ENCODE data around the gene UST. TPM values are rescaled to one million over a fixed set of nuclear protein-coding genes. Genes with fewer than 3 reads are reported as not detected.

The UST gene
- total and polyA plus RNA-seq, 4 donors, result 0.24 to 2.7 (median 0.87) TPM

- WGBS, result 95% methylated on average over 9 of the region's 9 CpGs
- H3K9me3 ChIP-seq (ENCODE audit: control insufficient read depth in 4 of 4, low read length in 3 of 4), result no peaks in the 10 kb centered on the region
- H3K27me3 ChIP-seq (ENCODE audit: control insufficient read depth in 4 of 4, insufficient read depth in 4 of 4, low read length in 3 of 4), result no peaks in the 10 kb centered on the region
- TF ChIP-seq RXRA (IDR thresholded peaks at IDR 0.05) (no peak), NR2F2 (IDR thresholded peaks at IDR 0.05) (no peak), HNF4A (conservative IDR thresholded peaks at IDR 0.05) (no peak), TAF1 (conservative IDR thresholded peaks at IDR 0.05) (no peak), FOXA1 (IDR thresholded peaks at IDR 0.05) (no peak), ATF3 (IDR thresholded peaks at IDR 0.05) (no peak), GABPA (IDR thresholded peaks at IDR 0.05 in 1 of 2, conservative IDR thresholded peaks at IDR 0.05 in 1 of 2) (no peak), EGR1 (IDR thresholded peaks at IDR 0.05; ENCODE audit: low read depth in 2 of 2) (no peak), HNF4G (IDR thresholded peaks at IDR 0.05) (no peak), CTCF (IDR thresholded peaks at IDR 0.05; ENCODE audit: low read depth, low read length, missing input control) (no peak), MAX (IDR thresholded peaks at IDR 0.05) (no peak), JUND (IDR thresholded peaks at IDR 0.05) (no peak), YY1 (IDR thresholded peaks at IDR 0.05) (no peak), SP1 (IDR thresholded peaks at IDR 0.05) (no peak), REST (IDR thresholded peaks at IDR 0.05) (no peak), FOXA2 (IDR thresholded peaks at IDR 0.05) (no peak), RAD21 (IDR thresholded peaks at IDR 0.05) (no peak)
- TF ChIP-seq, protein P1, sequence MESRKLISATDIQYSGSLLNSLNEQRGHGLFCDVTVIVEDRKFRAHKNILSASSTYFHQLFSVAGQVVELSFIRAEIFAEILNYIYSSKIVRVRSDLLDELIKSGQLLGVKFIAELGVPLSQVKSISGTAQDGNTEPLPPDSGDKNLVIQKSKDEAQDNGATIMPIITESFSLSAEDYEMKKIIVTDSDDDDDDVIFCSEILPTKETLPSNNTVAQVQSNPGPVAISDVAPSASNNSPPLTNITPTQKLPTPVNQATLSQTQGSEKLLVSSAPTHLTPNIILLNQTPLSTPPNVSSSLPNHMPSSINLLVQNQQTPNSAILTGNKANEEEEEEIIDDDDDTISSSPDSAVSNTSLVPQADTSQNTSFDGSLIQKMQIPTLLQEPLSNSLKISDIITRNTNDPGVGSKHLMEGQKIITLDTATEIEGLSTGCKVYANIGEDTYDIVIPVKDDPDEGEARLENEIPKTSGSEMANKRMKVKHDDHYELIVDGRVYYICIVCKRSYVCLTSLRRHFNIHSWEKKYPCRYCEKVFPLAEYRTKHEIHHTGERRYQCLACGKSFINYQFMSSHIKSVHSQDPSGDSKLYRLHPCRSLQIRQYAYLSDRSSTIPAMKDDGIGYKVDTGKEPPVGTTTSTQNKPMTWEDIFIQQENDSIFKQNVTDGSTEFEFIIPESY (IDR thresholded peaks at IDR 0.05), result no peak
- no peak for DNase-seq (ENCODE audit: low spot score)
- no peak overlapping the region for H3K27ac ChIP-seq (ENCODE audit: low read depth in 1 of 2, low read length in 2 of 2)
- no peak overlapping the region for H3K9ac ChIP-seq (ENCODE audit: low read depth in 1 of 2, low read length in 2 of 2)
- H3K4me3 ChIP-seq (ENCODE audit: low read depth in 1 of 3, low read length in 3 of 3), result no peak overlapping the region
- no peaks in the 10 kb centered on the region for H3K4me1 ChIP-seq (ENCODE audit: control insufficient read depth in 4 of 4, insufficient read depth in 4 of 4, low read length in 3 of 4)
- no peaks in the 10 kb centered on the region for H3K36me3 ChIP-seq (ENCODE audit: control insufficient read depth in 4 of 4, insufficient read depth in 3 of 4, low read depth in 1 of 4, low read length in 3 of 4)
Observed at GRCh38 chr6:149088361-149088760, 341.5 kb downstream of the UST start.
